COR-L47 (cell line): Measurements from ENCODE around the gene EIF4E.
"Not testable (repeated sequence)": the region's sequence is repeated elsewhere in the genome, so short reads cannot be mapped to it uniquely, and the experiment has no call there.

Source experiments
- DNase-seq: peaks from one replicate; lab custom pipeline; 2025; lab: John Stamatoyannopoulos, UW

Gene EIF4E, protein sequence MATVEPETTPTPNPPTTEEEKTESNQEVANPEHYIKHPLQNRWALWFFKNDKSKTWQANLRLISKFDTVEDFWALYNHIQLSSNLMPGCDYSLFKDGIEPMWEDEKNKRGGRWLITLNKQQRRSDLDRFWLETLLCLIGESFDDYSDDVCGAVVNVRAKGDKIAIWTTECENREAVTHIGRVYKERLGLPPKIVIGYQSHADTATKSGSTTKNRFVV

DNA sequence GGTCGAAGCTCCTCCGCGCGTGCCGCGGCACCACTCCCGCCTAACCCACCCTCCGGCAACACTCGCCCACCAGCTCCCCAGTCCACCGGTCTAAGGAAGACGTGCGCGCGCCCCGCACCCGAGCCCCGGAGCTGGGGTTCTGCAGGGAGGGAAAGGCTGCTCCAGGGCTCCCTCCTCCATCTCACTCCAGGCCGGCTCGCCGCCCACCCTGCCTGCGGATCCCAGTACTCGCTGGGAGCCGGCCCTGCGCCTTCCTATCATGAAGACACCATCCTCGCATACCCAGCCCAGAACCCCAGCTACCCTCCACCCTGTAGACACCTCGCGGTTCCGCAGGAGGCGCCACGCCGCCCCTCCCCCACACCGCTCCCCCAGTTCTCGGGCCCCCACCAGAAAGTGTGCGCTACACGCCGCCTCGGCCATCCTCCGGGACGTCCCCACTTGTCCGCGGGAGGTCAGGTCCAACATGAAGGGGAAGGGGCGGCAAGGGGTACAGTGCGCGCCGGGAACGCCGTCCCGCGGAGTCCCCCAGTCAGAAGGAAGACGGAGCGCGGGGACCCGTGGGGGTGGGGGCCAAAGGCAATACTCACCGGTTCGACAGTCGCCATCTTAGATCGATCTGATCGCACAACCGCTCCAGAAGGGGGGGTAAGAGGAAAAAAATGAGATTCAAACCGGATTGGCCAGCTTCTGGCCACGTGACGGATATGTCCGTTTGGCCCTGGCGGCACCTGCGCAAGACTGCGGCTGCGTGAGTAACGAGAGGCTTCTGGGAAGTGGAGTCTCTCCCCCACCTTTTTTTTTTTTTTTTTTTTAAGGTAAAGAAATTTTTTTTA, at the start of gene EIF4E:
TSS of gene EIF4E (minus strand) at position 629 of the 836 bp plus-strand sequence. CDS start at position 608, 21 bp downstream.
- peak; percentile 99 for DNase-seq

DNA sequence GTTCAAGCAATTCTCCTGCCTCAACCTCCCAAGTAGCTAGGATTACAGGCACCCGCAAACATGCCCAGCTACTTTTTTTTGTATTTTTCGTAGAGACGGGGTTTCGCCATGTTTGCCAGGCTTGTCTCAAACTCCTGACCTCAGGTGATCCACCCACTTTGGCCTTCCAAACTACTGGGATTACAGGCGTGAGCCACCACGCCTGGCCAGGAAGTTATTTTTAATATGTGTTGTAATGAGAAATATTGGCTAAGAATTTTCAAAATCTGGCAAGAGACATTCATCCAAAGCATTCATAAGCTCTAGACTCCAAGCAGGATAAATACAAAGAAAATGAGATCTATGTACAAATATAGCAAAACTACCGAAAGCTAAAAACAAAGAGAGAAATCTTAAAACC, 48.6 kb upstream of the EIF4E start:
- no peak for DNase-seq

DNA sequence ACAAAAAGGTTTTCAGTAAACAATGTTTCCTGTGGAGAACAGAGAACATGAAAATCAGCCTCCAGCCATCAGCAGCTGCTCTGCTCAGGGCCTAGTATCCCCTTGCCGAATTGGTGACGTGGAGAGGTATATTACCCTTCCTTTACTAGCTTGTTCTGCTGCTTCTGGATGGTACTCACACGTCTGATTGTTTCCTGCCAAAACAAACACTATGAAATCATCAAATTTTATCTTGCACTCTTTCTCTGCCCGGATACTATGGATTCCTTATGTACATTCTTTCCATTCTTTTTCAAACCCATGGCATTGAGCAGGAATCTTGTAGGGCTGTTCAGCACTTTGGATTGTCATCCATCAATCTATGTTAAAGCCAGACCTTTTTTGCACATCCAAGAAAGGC, 47.8 kb upstream of the EIF4E start:
- DNase-seq = no peak

DNA sequence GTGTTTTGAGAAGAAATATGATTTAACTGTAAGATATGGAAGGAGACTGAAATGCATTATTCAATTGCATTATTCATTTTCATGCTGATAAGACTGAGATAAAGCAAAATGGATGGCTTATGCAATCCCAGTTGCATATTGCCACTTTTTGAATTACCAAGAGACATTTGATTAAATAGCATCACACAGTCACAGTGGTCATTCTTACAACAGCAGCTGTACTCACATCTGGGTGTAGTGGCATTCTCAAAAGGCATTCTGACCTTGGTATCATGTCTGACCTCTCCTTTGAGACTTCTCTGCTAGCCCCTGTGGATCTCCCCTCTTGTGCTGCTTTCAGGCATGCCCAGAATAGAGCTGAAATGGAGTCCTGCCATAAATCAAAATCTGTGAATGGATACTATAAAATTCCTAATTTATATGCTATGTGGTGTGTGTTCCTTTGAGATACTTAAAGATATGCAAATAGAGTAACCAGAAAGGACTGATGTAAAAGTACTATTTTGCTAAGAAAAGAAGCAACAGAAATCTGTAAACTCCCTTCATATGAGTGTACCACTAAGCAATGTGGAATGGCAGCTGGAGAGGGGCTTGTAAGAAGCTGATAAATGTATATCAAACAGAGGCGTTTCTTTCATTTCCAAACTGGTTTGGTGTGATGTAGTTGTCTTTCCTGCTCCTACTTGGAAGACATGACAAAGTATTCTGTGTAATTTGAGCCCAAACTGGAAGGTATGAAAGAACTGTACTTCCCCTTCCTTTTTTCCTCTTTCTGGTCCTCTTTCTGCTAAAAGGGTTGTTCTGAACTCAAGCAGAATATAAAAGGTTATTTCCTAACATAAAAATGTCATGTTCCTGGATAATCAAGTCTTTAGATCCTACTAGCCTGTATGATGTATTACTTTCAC, 41.2 kb upstream of the EIF4E start:
- DNase-seq = no peak

DNA sequence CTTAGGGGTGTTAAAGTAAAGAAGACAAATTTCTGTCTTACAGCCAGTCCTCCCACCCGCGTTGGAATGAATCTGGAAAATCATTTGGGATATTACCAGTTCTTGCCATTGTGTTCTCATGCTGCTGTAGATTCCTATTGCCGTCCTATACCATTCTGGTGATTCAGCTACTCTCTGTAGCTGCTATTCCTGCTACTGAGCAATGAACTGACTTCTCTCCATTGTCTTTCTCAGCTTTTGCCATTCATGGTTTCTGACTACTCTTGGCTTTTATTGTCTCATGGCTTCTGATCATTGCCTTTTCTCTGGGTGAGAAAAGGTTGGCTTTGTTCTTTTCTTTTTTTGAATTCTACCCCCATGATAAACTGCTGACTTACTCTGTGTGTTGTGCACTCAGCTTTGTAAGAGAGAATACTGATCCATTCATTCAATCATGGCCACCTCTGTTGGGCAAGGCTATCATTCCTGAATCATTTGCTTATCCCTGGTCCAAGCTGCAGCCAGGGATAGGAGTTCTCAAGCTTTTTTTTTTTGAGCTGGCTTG, 38.9 kb upstream of the EIF4E start:
- DNase-seq = no peak

DNA sequence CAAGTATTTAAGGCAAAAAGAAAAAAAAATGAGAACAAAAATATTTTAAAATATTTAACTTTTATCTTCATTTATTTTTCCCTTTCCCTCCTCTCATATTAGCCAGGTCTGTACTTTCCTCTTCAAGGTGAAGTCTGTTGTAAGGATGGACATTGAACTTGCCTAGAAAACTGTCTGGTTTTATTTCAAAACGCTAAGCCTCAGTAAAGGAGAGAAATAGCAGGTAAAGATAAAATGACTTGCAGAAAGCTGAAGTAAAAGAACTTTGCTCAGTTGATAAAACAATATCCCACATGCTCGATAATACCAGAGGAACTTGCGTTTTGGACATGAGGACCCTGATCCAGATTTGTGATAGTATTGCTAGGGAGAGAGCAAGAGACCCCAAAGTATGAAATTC, 38.0 kb upstream of the EIF4E start:
- no peak for DNase-seq

DNA sequence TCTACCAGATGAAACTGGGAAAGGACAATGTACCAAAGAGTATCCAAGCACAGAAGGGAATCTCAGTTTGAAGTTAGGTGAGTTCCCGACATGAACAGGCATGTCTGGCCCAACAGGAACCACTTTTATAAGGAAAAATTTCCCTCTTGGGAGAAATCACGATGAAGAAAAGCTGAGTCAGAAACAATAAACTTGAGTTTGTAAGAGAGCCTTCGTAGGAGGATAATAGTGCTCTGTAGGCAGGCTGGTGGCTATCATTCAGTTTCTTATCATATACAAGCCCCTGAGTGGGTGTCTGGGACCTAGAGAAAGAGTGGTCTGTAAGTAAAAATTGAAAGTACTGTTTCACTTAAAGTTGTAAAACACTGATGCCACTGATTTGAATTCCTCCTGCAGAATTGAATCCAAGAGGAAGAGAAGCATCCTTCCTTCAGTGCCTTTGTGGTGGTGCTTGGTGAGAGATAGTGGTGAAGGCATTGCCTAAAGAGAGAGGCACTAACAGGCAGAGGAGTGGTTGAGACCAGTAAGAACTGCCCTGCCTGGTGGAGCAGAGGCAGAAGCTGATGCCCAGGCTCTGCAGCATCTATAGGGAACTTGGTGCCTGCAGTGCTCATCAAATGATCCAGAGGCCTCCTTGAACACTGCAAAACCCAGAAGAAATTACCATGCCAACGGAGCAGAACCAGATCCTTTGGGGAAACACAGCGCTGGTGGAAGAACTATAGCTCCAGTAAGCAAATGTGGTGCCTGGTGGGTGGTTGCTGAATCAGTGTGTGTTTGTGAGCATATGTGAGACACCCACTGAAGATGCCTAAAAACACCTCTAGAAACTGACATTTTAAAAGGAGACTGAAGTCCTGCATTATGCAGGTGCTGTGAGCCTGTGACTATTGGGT, 34.9 kb upstream of the EIF4E start:
- no peak for DNase-seq

DNA sequence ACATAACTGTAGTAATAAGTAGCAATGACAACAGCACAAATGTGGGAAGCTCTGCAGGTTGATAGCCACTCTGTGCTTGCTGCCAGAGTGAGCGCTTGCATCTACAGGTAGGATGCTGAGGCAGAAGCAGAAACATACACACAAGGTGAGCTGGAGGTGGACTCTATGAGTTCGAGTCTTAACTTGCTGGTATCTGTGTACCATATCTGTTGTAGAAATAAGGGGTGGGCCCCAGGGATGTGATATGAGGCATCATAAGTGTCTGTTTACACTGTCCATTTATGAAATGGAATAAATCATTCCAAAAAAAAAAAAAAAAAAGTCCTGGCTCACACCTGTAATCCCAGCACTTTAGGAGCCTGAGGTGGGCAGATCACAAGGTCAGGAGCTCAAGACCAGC, 32.8 kb upstream of the EIF4E start:
- no peak for DNase-seq

DNA sequence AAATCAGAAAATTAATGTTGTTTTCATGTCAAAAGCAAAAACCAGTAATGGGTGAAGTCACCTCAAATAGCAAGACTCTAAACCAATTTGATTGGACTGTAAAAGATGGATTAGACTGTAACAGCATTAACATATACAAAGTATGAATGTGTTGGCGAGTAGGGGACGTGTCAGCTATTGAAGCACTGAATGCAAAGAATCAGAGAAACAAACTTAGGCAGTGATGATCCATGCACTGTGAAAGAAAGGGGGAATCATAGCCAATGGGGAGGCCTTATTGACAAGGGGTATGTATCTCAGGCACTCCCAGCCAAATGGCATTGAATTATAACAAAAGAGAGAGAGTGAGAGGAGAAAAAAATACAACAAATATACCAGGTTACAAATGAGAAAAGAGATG, 30.5 kb upstream of the EIF4E start:
- DNase-seq = no peak

DNA sequence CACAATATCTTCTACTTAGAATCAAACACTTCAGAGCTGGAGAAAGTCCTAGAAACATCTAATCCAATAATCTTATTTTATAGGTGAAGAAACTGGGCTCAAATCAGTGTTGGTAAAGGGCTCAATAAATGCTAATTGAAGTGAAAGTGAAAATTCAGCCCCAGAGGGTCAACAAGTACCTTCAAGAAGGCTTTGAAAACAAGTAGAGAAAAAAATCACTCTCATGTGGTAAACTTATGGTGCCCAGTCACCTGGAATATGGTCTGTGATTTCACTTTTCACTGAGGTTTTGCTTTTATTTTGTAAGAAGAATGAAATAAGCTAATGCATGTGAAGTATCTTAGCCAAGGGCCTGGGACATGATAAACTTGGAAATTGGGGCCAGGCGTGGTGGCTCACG, 29.1 kb upstream of the EIF4E start:
- no peak for DNase-seq

DNA sequence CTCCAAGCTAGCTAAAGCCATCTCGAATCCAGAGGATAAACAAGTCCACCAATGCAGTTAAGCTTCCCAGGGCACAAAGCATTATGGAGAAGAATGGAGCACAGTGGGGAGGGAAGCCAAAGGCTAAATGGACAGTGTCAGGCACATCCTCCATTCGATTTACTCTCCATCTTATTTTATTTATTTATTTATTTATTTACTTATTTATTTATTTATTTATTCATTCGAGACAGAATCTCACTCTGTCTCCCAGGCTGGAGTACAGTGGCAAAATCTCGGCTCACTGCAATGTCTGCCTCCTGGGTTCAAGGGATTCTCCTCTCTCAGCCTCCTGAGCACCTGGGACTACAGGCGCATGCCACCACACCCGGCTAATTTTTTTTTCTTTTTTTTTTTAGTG, 26.3 kb upstream of the EIF4E start:
- no peak for DNase-seq

DNA sequence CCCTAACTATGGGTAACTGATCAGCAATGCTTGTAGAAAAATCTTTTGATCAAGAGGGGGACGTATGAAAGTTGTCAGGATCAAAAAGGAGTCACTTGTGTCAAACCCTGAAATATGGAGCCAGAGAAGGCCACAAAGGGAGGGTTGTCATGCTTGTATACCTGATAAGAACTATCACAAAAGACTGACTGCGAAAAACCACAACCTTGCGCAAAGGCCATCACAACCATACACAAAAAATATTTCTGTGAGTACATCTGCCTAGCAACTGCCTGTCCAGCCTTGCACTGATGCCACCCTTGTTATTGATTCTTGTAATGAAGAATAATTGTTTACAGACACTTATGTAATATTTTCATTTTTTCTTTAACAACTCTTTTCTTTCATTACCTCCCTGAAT, 22.8 kb upstream of the EIF4E start:
- no peak for DNase-seq

DNA sequence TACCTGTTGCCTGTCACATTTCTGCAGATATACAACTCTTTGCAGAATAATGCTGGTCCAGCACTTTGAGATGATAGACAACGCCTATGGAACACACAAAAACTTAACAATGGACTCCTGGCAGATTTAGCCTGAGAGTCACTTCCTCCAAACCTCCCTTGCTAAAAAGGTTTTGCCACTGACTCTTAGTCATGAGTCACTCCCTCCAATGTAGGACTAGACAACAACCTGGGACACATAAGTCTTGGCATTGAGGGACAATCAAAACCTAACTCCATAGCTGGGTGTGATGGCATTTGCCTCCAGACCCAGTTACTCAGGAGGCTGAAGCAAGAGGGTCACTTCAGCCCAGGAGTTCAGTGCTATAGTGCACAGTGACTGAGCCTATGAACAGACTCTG, 22.0 kb upstream of the EIF4E start:
- DNase-seq = no peak

DNA sequence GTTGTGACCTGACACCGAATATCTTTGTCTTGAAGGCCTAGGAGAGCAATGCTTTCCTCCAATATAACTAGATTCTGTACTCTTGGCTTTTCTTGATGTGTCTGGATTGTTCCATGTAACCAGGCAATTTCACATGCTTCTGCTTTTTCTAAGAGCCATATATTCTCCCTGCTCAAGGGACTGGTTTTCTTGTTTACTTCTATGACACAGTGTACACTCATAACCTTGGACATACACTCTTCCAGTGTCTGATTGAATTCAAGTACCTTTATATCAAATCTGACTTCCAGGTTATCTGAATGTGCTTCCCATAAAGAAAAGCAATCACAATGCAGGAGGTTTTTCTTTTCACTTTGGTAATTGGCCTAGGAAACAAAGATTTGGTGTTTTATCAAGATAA, 17.4 kb upstream of the EIF4E start:
- DNase-seq = no peak

DNA sequence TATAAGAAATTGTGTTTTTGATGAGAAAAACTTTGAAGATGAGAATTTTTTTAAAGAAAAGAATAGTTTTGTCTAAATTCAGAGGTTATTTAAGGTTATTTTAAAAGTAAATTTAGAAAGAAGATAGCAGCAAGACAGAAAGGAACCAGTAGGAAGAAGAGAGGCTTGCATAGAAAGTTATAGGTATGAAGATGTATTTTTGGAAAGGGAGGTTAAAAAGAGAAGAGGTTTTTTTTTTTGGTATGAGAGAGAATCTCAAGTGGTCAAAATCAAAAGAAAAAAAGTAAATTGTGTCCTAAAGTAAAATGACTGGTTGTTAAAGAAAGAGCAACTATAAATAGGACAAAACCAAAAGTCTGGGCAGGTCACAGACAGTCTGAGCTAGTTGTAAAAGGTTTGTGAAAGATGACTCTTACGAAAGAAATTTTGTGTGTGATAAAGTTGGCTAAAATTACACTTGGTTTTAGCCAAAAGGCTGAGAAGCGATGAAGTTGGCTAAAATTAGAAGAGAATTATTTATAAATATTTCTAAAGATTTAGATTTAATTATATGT, 16.4 kb upstream of the EIF4E start:
- no peak for DNase-seq

DNA sequence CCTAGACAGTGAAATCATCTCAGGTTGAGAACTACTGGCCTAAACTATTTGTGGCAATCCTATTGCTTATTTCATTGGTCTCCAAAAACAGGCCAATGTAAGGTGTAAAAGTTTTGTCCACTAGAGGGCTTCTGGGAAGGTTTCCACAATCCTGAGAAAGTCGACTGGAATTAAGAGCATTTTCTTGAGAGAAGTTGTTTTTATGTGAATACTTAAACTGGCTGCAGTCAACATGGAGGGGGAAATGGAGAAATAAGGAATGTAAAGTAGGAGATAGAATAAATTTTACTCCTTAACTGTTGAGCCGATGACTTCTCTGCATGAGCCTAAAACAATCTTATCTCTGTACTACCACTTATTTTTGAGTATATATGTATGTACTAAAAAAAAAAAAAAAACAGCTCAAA, 11.0 kb upstream of the EIF4E start:
- DNase-seq = peak; percentile 49

DNA sequence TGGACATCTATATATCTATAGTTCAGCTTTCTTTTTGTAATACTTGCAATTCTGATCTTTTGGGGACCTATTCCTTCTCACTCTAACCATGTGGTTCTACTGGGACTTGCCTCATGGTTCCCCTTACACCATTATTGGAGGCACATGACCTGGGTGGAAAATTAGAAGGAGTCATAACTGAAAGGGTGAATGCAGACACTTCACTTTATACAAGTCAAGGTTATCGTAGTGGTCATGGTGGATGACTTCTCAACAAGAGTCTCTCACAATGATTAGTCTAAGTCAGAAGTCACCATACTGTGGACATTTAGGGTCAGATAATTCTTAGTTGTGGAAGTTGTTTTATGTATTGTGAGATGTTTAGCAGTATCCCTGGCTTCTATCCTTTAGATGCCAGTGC, 10.5 kb upstream of the EIF4E start:
- no peak for DNase-seq

DNA sequence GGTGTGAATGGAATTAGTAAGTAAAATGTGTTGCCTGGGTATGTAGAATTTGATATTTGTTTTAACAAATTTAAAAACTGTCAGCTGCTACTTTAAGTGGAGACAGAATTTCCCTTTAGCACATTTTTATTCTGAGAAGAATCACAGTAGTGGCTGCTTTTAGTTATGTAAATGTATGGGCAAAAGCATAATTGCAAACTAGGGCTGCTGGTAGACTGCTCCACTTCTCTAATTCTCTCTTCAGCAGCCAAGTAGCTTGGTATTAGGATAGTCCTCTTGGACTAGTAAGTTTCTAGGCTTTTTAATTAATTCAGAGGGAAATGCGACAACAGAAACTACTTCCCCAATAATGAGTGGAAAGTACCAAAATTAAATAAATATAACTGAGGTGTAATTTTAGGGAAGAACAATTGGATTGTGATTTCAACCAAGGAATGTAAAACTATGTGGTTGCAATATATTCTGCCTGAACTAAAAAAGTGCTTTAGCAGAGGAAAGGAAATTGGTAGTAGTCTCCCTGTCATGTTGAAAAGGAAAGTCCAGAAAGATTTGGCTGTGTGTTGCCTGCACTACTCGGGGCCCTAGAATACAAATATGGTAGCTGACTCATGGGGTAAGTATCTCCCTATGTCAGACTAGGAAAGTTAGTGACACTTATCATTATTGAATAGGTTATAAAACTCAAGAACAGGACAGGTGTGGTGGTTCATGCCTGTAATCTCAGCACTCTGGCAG, 9.2 kb upstream of the EIF4E start:
- DNase-seq = no peak

DNA sequence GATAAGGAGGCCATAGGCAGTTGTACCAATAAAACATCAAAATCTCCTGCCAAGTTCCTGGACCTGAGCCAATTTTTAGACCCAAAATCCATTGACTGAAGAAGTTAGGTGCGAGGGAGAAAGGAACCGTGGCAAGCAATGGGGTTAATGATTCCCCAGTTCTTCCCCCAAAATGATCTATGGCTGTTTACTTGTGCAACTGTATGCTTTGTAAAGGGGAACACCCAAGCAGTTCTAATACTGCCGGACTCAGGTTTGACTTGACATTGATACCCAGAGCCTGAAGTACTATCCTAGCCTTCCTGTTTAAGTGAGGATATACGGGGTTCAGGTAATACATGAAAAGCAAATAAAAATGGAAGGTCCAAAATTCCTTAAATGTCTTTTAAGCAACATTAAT, 6.7 kb upstream of the EIF4E start:
- DNase-seq = no peak

DNA sequence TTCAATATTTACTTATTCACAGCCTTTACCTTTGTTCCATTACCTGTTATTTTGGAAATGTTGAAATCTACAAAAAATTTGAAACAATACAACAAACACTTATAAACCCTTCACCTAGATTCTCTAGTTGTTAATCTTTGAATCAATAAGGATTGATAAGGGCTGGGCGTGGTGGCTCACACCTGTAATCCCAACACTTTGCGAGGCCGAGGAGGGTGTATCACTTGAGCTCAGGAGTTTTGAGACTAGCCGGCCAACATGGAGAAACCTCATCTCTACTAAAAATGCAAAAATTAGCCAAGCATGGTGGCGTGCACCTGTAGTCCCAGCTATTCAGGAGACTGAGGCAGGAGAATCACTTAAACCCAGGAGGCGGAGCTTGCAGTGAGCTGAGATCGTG, 5.9 kb upstream of the EIF4E start:
- DNase-seq = not testable (repeated sequence)
